Retinal pigment epithelial cell (primary cell): ENCODE measurements around the gene ID3.
A peak's percentile ranks its signal among the peaks of the same experiment; 100 is the strongest.

Experiments used
- DNase-seq: peaks from one replicate; pipeline ENCODE4 v3.0.0-alpha.2; 2010; ENCODE audit warnings: low read depth
- H3K4me3 ChIP-seq: 2 replicates; pipeline ENCODE4 v1.5.1; 2011; ENCODE audit warnings: mild to moderate bottlenecking, low read length, control low read depth, moderate library complexity
- TF ChIP-seq, protein P1 (sequence below): conservative IDR thresholded peaks from 2 replicates; pipeline ENCODE4 v1.5.1; 2011; ENCODE audit warnings: low read depth, low read length, control low read depth, inconsistent platforms

ID3 gene

DNA sequence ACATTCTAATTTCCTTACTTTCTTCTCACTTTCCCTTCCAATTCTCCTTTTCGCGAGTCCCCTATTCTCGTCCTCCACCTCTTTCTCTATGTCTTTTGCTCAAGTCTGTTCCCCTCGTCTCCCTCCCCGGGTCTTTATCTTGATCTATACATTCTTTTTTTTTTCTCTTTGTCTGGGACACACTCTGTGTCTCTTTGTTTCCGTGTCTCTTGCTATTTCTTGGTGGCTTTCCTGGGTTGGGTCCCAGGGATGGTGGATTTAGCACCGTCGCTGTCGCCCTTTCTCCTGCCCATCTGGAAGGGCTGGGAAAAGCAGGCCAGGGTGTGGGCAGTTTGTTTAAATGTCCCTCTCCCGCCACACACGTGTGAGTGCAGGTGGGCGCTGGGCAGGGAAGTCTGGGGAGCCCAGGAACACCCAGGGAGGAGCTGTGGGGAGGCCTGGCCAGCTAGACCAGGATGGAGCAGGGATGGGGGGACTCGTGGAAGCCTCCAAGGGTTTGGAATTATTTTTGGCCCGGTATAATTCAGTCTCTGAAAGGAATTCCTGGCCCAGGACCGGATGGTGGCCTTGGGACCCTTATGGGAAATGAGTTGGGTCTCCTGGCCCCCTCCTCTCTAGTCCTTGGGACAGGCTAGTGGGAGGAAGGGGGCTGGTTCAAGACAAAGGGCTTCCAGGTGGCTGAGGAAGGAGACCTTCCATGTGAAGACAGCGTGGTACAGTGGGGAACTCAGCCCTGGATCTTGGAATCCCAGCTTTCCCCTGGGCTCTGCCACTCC is 9.5 kb upstream of the ID3 start:
- TF ChIP-seq, protein P1, sequence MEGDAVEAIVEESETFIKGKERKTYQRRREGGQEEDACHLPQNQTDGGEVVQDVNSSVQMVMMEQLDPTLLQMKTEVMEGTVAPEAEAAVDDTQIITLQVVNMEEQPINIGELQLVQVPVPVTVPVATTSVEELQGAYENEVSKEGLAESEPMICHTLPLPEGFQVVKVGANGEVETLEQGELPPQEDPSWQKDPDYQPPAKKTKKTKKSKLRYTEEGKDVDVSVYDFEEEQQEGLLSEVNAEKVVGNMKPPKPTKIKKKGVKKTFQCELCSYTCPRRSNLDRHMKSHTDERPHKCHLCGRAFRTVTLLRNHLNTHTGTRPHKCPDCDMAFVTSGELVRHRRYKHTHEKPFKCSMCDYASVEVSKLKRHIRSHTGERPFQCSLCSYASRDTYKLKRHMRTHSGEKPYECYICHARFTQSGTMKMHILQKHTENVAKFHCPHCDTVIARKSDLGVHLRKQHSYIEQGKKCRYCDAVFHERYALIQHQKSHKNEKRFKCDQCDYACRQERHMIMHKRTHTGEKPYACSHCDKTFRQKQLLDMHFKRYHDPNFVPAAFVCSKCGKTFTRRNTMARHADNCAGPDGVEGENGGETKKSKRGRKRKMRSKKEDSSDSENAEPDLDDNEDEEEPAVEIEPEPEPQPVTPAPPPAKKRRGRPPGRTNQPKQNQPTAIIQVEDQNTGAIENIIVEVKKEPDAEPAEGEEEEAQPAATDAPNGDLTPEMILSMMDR = no peak
- H3K4me3 ChIP-seq = peak overlapping the region; percentile 55
- no peak for DNase-seq

DNA sequence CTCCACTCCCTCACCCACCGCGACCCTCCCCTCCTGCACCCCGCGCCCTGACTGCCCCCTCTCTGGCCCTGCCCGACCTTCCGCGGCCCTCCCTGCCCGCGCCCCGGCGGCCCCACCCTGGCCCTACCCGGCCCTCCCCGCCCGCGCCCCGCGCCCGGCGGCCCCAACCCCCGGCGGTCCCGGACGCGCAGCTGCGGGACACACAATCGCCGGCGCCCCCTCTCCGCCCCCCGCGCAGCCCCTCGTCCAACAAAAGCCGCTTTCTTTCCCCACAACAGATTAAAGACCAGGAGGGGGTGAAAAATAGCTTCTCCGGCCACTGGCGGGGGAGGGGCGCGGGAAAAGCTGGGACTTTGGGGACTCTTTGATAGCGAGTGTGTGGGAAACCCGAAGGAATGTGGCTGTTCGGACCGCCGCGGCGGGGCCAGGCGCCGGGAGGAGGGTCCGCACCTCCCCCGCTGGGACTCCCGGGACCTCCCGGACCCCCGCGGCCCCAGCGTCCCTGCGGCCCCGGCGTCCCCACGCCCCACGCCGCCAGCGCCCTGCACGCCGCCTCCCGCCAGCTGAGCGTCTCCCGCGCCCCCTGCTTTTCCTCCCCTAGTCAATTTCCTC is 8.8 kb upstream of the ID3 start:
- DNase-seq = no peak
- peak overlapping the region; percentile 55 for H3K4me3 ChIP-seq
- TF ChIP-seq, protein P1 = no peak

DNA sequence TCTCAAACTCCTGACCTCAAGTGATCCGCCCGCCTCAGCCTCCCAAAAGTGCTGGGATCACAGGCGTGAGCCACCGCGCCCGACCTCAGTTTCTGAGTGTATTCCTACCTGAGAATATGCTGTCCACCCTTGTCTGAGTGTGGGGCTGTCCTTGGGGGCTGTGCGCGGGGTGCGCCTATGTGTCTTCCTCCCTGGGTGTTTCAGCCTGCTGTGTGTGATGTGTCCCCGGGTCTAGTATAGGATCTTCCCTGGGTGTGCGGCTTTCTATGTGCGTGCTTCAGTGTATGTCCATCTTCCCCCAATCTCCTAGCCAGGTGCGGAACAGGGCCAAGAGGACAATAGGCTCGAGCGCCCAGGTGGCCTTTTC is 8.3 kb upstream of the ID3 start:
- no peak for DNase-seq
- TF ChIP-seq, protein P1 = no peak
- H3K4me3 ChIP-seq = peak overlapping the region; percentile 40

DNA sequence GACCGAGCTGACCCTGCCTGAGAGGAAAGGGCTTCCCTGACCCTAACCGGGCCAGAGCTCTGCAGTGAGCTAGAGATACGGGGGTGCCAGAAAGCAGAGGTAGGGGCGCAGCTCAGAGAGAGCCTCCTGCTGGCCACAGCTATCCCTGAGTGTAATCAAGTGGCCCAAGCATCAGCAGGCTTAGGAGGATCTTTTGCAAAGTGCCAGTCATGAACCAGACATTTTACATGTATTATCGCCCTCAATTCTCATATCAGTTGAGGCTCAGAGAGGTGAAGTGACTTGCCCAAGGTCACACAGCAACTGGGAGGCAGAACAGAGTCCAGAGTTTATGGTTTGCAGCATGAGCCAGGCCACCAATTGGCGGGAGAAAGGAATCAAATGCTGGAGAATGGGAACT is 7.0 kb upstream of the ID3 start:
- no peak overlapping the region for H3K4me3 ChIP-seq
- TF ChIP-seq, protein P1 = peak; percentile 50
- no peak for DNase-seq

DNA sequence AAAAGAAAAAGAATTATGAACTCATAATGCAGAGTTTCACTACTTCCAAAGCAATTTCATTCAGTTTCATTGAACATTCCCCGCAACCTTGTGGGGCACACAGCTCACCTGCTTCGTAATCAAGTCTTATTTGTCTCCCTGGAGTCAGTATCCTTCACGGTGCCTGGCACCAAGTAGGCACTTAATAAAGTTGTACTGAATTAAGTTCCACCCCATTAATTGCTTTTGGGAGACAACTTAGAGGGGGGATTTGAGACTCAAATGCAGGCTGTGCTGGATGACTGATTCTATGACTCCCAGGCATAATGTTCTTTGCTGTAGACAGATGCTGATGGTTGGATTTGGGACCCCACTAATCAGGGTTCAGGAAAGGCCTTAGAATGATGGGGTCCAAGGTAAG is 6.5 kb upstream of the ID3 start:
- no peak overlapping the region for H3K4me3 ChIP-seq
- TF ChIP-seq, protein P1 = no peak
- DNase-seq = no peak

DNA sequence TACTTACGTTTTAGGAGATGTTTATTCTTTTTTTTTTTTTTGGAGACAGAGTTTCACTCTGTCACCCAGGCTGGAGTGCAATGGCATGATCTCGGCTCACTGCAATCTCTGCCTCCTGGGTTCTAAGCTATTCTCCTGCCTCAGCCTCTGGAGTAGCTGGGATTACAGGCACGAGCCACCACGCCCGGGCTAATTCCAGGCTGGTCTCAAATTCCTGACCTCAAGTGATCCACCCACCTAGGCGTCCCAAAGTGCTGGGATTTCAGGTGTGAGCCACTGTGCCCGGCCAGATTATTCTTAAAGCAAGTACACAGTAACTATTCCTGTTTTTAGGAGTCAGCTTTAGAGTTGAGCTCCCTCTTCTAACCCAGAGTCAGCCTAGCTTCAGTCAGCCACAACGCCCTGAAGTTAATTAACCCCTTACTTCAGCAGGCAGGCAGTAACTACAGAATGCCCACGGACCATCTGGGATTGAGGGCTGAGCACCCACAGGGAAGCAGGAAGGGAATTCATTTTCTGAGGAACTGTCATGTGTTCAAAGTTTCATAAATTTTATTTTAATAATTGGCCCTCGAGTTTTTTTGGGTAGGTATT is 5.3 kb upstream of the ID3 start:
- no peak overlapping the region for H3K4me3 ChIP-seq
- TF ChIP-seq, protein P1 = no peak
- no peak for DNase-seq
